Calu3 (cell line): ENCODE results near the gene GDNF. TPM values are rescaled to one million over a fixed set of nuclear protein-coding genes. Genes with fewer than 3 reads are reported as not detected.

Source experiments
- BruUV-seq: library from RNA; stranded (reverse); fragments of 400-500 nt; replicated peaks from 2 replicates; lab custom pipeline; 2021; lab: Mats Ljungman, UMichigan
- CTCF ChIA-PET: fragments of 300-600 bp; sonication (Branson Sonifier 250); formaldehyde crosslinking; loops from one replicate; lab custom pipeline; 2022; ENCODE audit warnings: antibody characterized with exemption; lab: Charles Lee
- DNase-seq: peaks from one replicate; pipeline ENCODE4 v3.0.0; 2022
- H3K27ac Mint-ChIP-seq: one replicate; pipeline ENCODE4 v1.8.0; 2022; ENCODE audit warnings: mixed read lengths; ENCODE audit not compliant: unreplicated experiment
- H3K27me3 Mint-ChIP-seq: one replicate; pipeline ENCODE4 v1.8.0; 2022; ENCODE audit warnings: mixed read lengths; ENCODE audit not compliant: unreplicated experiment
- H3K36me3 Mint-ChIP-seq: one replicate; pipeline ENCODE4 v1.8.0; 2022; ENCODE audit warnings: mild to moderate bottlenecking, moderate library complexity, mixed read lengths; ENCODE audit not compliant: insufficient read depth, unreplicated experiment
- H3K4me1 Mint-ChIP-seq: one replicate; pipeline ENCODE4 v1.8.0; 2022; ENCODE audit warnings: mild to moderate bottlenecking, low read depth, mixed read lengths; ENCODE audit not compliant: unreplicated experiment
- H3K4me3 Mint-ChIP-seq: one replicate; pipeline ENCODE4 v1.8.0; 2022; ENCODE audit warnings: mild to moderate bottlenecking, low read depth, moderate library complexity, mixed read lengths; ENCODE audit not compliant: unreplicated experiment
- H3K9me3 Mint-ChIP-seq: one replicate; pipeline ENCODE4 v1.8.0; 2022; ENCODE audit warnings: low read depth, mixed read lengths; ENCODE audit not compliant: unreplicated experiment
- intact Hi-C: fragments of 100-400 bp; cut with micrococcal nuclease; formaldehyde crosslinking; loops from one replicate; pipeline ENCODE4 v1.10.0; 2022; ENCODE audit not compliant: unreplicated experiment
- total RNA-seq: library from RNA; stranded (reverse); gene quantifications from 2 replicates; pipeline ENCODE4 v1.2.3, GENCODE V29; 2022
- TF ChIP-seq, protein P1 (sequence below): fragments of 200-600 bp; IDR thresholded peaks from one replicate; pipeline ENCODE4 v1.8.0; 2022; ENCODE audit warnings: antibody characterized with exemption; ENCODE audit not compliant: unreplicated experiment

Gene GDNF
- total RNA-seq, 1 experiment from 2014 or later: not detected

GRCh38 chr5:37847978-37848425, 8.2 kb upstream of the GDNF start:
- Mint-ChIP-seq H3K36me3 (no peaks in the 10 kb centered on the region), H3K9me3 (no peaks in the 10 kb centered on the region), H3K27me3 (peaks cover 71% of the 10 kb centered on the region), H3K4me1 (no peaks in the 10 kb centered on the region), H3K27ac (no peak overlapping the region), H3K4me3 (no peak overlapping the region)
- CTCF ChIA-PET: no interaction called here
- intact Hi-C loops: no loop called here
- TF ChIP-seq, protein P1, sequence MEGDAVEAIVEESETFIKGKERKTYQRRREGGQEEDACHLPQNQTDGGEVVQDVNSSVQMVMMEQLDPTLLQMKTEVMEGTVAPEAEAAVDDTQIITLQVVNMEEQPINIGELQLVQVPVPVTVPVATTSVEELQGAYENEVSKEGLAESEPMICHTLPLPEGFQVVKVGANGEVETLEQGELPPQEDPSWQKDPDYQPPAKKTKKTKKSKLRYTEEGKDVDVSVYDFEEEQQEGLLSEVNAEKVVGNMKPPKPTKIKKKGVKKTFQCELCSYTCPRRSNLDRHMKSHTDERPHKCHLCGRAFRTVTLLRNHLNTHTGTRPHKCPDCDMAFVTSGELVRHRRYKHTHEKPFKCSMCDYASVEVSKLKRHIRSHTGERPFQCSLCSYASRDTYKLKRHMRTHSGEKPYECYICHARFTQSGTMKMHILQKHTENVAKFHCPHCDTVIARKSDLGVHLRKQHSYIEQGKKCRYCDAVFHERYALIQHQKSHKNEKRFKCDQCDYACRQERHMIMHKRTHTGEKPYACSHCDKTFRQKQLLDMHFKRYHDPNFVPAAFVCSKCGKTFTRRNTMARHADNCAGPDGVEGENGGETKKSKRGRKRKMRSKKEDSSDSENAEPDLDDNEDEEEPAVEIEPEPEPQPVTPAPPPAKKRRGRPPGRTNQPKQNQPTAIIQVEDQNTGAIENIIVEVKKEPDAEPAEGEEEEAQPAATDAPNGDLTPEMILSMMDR: no peak
- DNase-seq: no peak
- BruUV-seq: no TSS peak

- H3K36me3 Mint-ChIP-seq: no peaks in the 10 kb centered on the region
- CTCF ChIA-PET: interaction anchor here (0.6 kb wide), 1 partner anchor 122 kb away, joined by 3 read pairs; no protein-coding TSS in a partner anchor
- BruUV-seq: no TSS peak
- no peaks in the 10 kb centered on the region for H3K4me1 Mint-ChIP-seq
- H3K9me3 Mint-ChIP-seq: no peaks in the 10 kb centered on the region
- H3K27me3 Mint-ChIP-seq: peaks cover 83% of the 10 kb centered on the region
- intact Hi-C loops: no loop called here
- H3K27ac Mint-ChIP-seq: no peak overlapping the region
- TF ChIP-seq, protein P1: no peak
- no peak overlapping the region for H3K4me3 Mint-ChIP-seq
- DNase-seq: no peak
These were observed 7.0 kb upstream of the GDNF start for GRCh38 chr5:37846786-37847310.

DNA sequence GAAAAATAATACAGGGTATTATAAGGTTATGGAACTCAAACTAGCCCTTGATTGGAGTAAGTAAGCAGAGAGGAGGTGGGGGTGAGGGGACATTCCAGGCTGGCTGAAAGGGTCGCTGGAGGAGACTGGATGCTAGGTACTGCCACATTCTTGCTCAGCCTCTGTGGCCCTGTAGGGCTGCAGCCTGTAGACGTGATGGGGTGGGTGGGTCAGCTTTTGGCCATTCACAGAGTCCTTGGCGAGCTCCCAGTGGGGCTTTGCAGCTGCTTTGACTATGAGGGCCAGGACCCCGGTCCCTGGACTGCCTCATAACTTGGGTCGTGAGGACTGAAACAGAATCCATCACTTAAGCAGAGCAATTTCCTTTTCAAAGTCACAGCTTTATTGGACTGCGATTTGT, 4.2 kb upstream of the GDNF start:
- Mint-ChIP-seq H3K9me3 (no peaks in the 10 kb centered on the region), H3K27ac (no peak overlapping the region), H3K4me3 (no peak overlapping the region), H3K27me3 (peaks cover 97% of the 10 kb centered on the region), H3K4me1 (no peaks in the 10 kb centered on the region), H3K36me3 (no peaks in the 10 kb centered on the region)
- intact Hi-C loops: no loop called here
- no TSS peak for BruUV-seq
- TF ChIP-seq, protein P1: no peak
- no peak for DNase-seq
- CTCF ChIA-PET: no interaction called here

- DNase-seq: no peak
- CTCF ChIA-PET: interaction anchor here (0.7 kb wide), 2 partner anchors 17 to 177 kb away, joined by 3 to 4 read pairs; no protein-coding TSS in a partner anchor
- Mint-ChIP-seq H3K4me3 (no peak overlapping the region), H3K27me3 (peaks cover 92% of the 10 kb centered on the region), H3K4me1 (no peaks in the 10 kb centered on the region), H3K9me3 (no peaks in the 10 kb centered on the region), H3K27ac (no peak overlapping the region), H3K36me3 (peaks cover 6% of the 10 kb centered on the region)
- intact Hi-C loops: no loop called here
- BruUV-seq: no TSS peak
- TF ChIP-seq, protein P1: no peak
These were observed 2.2 kb upstream of the GDNF start for GRCh38 chr5:37842048-37842447.
